Mononuclear cell (primary cell): ENCODE data around the gene WDR37. TPM values are rescaled to one million over a fixed set of nuclear protein-coding genes. Genes with fewer than 3 reads are reported as not detected.
"Not testable (repeated sequence)": the region's sequence is repeated elsewhere in the genome, so short reads cannot be mapped to it uniquely, and the experiment has no call there.

ENCODE experiments used
- H3K27me3 ChIP-seq: 2 replicates; pipeline ENCODE4 v1.6.0; 2011; ENCODE audit warnings: low read length, control low read depth; ENCODE audit not compliant: insufficient read depth
- H3K4me1 ChIP-seq: 2 replicates; pipeline ENCODE4 v1.5.1; 2011; ENCODE audit warnings: mild to moderate bottlenecking, low read length, control low read depth; ENCODE audit not compliant: insufficient read depth
- H3K4me3 ChIP-seq: 2 replicates; pipeline ENCODE4 v1.5.1; 2011; ENCODE audit warnings: mild to moderate bottlenecking, low read length, moderate library complexity
- H3K9me3 ChIP-seq: 2 replicates; pipeline ENCODE4 v1.5.1; 2011; ENCODE audit warnings: low read depth, mild to moderate bottlenecking, control low read depth, low read length
- total RNA-seq: library from RNA; depleted of rRNA; stranded (reverse); fragments of >200 nt; gene quantifications from one replicate; pipeline ENCODE4 v1.2.3, GENCODE V29; 2012

WDR37 gene
- total RNA-seq, 1 donor = 26.6 TPM

DNA sequence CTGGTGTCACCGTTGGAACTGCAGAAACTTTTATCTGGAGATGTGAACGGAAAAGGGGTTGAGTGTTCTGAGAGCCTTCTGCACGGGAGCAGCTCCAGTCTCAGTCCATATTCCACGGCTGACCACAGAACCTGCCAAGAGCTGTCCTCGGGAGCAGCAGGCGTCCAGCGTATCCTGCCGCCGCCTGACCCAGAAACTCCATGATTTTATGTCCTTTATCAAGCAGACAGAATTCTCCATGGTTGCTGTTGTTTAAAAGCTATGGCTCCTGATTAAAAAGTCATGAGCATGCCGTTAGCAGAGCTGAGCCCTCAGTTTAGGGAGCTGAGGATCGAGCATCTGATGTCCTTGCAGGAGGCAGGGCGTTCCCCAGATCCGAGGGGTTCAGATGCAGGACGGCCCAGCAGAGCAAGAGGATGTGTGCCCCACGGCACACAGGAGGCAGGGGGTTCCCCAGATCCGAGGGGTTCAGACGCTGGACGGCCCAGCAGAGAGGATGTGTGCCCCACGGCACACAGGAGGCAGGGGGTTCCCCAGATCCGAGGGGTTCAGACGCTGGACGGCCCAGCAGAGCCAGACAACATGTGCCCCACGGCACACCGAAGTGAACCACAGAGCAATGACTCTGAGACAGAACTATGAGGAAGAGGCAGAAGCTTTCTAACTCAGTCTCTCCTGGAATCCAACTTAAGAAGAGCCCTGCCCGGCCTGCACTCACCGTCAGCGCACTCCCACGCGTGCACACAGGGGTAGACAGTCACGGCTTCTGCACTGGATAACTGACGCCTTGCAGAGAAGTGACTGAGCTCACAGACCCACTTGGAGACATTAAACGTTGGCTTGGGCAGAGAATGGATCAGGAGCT lies 96.4 kb downstream of the WDR37 start:
- no peaks in the 10 kb centered on the region for H3K27me3 ChIP-seq
- H3K9me3 ChIP-seq = no peaks in the 10 kb centered on the region
- H3K4me1 ChIP-seq = no peaks in the 10 kb centered on the region
- no peak overlapping the region for H3K4me3 ChIP-seq

DNA sequence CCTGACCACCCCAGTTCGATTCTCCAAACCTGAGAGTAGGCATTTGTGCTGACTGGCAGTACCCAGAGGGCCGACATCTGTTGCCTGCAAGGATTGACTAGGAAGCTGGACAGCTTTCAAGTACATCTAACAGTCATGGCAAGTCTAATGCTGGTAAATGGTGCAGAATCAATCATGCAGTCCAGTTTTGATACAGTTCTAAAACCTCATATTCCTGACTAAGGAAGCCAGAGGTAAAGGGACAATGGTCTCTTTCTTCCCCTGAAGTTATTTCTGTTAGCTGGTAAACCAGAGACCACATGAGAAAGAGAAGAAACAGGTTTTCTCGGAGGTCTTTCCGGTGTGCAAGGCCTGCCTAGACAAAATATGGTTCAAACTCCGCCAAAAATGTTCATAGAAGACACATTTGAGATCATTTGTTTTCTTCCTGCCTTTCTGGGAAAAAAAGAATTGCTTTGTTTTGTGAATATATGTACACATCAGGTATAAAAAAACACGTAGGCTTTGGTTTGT lies 97.1 kb downstream of the WDR37 start:
- H3K4me1 ChIP-seq = no peaks in the 10 kb centered on the region
- no peaks in the 10 kb centered on the region for H3K9me3 ChIP-seq
- no peak overlapping the region for H3K4me3 ChIP-seq
- no peaks in the 10 kb centered on the region for H3K27me3 ChIP-seq

DNA sequence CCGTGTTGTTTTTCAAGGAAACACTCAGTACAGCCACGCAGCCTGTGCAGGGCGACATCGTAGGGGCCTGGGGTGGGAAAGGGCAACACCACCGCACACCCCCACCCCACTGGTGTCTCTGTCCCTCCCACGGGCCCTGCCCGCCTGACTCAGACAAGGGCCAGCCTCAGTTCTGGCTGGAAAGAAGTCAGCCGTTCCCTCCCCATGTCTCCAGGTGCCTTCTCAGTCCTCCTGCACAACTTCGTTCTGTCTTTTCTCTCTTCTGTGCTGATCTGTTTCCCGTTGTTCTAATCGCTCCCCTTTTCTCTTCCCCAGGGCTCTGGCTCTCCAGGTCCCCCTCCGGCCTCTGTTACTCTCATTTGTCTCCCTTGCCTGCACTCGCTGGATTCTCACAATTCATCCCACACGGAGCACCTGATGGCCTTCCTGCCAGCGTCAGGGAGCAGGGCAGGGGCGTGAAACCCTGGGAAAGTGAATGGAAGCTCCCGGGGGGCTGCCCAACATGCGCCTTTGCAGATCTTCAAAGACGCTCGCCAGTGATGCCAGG lies 97.7 kb downstream of the WDR37 start:
- Histone ChIP-seq H3K27me3 (no peaks in the 10 kb centered on the region), H3K4me3 (no peak overlapping the region), H3K4me1 (no peaks in the 10 kb centered on the region), H3K9me3 (no peaks in the 10 kb centered on the region)

DNA sequence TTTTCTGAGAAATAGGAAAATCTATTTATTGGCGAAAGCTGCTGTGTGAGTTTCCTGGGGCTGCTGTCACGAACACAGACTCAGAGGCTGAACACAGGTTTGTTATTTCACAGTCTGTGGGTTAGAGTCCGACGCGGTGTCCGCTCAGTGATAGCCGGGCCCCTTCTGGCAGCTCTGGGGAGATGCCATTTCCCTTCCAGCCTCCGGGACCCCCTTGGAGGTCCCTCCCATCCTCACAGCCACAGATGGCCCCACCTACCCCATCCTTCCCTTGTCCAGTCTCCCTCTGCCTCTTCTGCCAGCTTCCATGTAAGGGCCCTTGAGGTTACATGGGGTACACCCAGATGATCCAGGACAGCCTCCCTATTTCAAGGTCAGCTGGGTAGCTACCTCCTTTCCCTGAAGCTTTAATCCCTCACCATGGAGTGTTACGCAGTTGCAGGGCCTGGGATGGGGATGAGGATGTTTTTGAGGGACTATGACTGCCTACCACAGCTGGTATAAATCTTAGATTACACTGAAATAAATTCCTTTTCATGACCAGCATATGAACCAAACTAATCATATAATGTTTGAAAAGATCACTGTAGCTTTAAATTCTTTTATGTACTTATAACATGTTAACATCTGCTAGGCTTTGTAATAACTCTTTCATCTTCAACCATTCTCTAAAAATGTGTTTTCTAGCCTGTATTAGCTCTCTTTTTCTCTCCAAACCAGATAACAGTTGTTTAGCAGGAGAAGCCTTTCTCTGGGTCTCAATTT lies 98.5 kb downstream of the WDR37 start:
- Histone ChIP-seq H3K4me1 (no peaks in the 10 kb centered on the region), H3K4me3 (no peak overlapping the region), H3K27me3 (no peaks in the 10 kb centered on the region), H3K9me3 (no peaks in the 10 kb centered on the region)

GRCh38 chr10:1155791-1156615 lies 99.8 kb downstream of the WDR37 start:
- no peak overlapping the region for H3K4me3 ChIP-seq
- H3K4me1 ChIP-seq = no peaks in the 10 kb centered on the region
- H3K9me3 ChIP-seq = no peaks in the 10 kb centered on the region
- no peaks in the 10 kb centered on the region for H3K27me3 ChIP-seq

- Histone ChIP-seq H3K9me3 (no peaks in the 10 kb centered on the region), H3K4me1 (no peaks in the 10 kb centered on the region), H3K4me3 (no peak overlapping the region), H3K27me3 (no peaks in the 10 kb centered on the region)
Measured at GRCh38 chr10:1156616-1156886, 100.4 kb downstream of the WDR37 start.

GRCh38 chr10:1156921-1157614 lies 100.9 kb downstream of the WDR37 start:
- H3K9me3 ChIP-seq = no peaks in the 10 kb centered on the region
- no peaks in the 10 kb centered on the region for H3K4me1 ChIP-seq
- no peak overlapping the region for H3K4me3 ChIP-seq
- H3K27me3 ChIP-seq = no peaks in the 10 kb centered on the region

DNA sequence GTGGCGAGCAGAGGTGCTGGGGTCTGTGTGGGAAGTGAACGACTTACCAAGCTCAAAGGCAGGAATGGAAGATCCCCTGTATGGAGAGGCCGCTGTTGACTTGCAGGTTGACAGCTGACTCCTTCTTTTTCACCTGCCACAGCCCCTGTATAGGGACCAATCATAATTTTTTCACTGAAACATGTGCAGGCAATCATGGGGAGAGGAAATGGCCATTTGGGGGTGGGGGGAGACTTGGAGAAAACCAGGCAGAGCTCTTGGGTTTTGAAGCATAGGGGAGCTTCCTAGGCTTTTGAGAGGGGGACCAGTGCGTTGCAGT lies 101.4 kb downstream of the WDR37 start:
- H3K27me3 ChIP-seq = no peaks in the 10 kb centered on the region
- H3K9me3 ChIP-seq = no peaks in the 10 kb centered on the region
- no peak overlapping the region for H3K4me3 ChIP-seq
- no peaks in the 10 kb centered on the region for H3K4me1 ChIP-seq

DNA sequence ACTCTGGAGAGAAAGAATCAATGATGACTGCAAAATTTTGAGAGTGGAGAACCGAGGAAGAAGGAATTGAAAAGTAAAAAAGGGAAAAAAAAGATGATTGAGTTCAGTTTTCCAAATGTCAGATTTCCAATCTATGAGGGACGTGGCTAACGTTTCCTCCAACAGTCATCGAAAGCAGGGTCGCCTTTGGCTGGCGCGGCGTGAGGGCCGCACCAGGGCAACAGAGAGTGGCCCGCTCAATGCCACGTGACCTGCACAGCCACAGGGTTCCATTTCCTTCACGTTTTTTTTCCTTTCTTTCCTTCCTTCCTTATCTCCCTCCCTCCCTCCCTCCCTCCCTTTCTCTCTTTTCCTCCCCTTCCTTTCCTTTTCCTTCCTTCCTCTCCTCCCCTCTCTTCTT lies 101.9 kb downstream of the WDR37 start:
- Histone ChIP-seq H3K9me3 (no peaks in the 10 kb centered on the region), H3K27me3 (no peaks in the 10 kb centered on the region), H3K4me3 (no peak overlapping the region), H3K4me1 (no peaks in the 10 kb centered on the region)

GRCh38 chr10:1158536-1158935 lies 102.4 kb downstream of the WDR37 start:
- not testable (repeated sequence) for H3K4me3 ChIP-seq, H3K4me1 ChIP-seq, H3K27me3 ChIP-seq, H3K9me3 ChIP-seq

- Histone ChIP-seq H3K4me3 (no peak overlapping the region), H3K27me3 (no peaks in the 10 kb centered on the region), H3K9me3 (no peaks in the 10 kb centered on the region), H3K4me1 (no peaks in the 10 kb centered on the region)
Measured at GRCh38 chr10:1159131-1160061, 103.2 kb downstream of the WDR37 start.

DNA sequence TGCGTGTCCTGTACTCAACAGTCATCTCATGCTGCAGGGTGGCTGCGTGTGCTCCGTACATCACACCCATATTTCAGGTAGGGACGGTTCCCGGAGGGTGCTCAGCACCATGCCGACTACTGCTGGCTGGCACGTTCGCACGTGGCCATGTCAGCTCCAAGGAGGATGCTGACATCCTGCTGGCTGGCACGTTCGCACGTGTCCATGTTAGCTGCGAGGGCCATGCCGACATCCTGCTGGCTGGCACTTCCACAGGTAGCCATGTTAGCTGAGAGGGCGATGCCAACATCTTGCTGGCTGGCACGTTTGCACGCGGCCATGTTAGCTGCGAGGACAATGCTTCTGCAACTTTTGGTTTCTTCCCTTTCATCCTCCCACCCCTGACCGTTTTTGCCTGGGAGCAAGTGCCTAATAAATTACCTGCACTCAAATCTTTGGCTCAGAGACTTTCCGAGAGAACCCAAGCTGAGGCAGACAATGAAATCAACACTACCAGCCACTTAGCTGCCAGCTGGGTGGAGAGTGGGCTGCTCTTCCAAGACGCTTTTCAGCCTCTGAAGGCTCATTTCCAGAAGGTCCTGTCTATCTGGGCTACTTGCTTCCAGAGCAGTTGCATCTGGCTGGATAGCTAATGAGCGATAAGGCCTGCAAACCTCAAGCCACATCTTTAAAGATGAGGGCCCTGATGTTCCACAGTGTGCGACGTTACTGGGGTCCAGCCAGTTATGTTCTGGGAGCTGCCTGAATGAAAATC lies 104.6 kb downstream of the WDR37 start:
- H3K27me3 ChIP-seq = no peaks in the 10 kb centered on the region
- H3K4me1 ChIP-seq = no peaks in the 10 kb centered on the region
- H3K9me3 ChIP-seq = no peaks in the 10 kb centered on the region
- H3K4me3 ChIP-seq = no peak overlapping the region

DNA sequence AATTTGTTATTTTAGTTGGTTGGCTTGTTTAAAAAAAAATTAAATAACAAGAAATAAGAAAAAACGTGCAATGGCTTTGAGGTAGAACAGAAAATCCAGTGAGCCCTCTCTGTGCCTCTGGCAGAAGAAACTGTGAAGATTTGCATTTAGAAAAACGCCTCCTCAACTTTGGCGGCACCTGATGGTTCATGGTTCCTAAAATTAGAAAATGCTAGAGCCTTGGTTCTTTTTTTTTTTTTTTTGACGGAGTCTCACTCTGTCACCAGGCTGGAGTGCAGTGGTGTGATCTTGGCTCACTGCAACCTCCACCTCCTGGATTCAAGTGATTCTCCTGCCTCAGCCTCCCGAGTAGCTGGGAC lies 105.1 kb downstream of the WDR37 start:
- not testable (repeated sequence) for H3K9me3 ChIP-seq, H3K27me3 ChIP-seq, H3K4me1 ChIP-seq, H3K4me3 ChIP-seq
